GM18867 (cell line): ENCODE results near the gene FBLIM1.
A peak's percentile ranks its signal among the peaks of the same experiment; 100 is the strongest.
"Not testable (repeated sequence)": the region's sequence is repeated elsewhere in the genome, so short reads cannot be mapped to it uniquely, and the experiment has no call there.

ENCODE experiments used
- ATAC-seq: cut with Tn5 transposase; IDR thresholded peaks from one replicate; pipeline ENCODE4 v1.9.1; 2021; ENCODE audit warnings: mild to moderate bottlenecking, moderate library complexity; ENCODE audit not compliant: unreplicated experiment

FBLIM1 gene

GRCh38 chr1:15803380-15803779 lies 44.8 kb downstream of the FBLIM1 start:
- ATAC-seq, result no peak

- no peak for ATAC-seq
Observed at GRCh38 chr1:15804060-15804459, 45.5 kb downstream of the FBLIM1 start.

GRCh38 chr1:15807121-15807520 lies 48.5 kb downstream of the FBLIM1 start:
- no peak for ATAC-seq

DNA sequence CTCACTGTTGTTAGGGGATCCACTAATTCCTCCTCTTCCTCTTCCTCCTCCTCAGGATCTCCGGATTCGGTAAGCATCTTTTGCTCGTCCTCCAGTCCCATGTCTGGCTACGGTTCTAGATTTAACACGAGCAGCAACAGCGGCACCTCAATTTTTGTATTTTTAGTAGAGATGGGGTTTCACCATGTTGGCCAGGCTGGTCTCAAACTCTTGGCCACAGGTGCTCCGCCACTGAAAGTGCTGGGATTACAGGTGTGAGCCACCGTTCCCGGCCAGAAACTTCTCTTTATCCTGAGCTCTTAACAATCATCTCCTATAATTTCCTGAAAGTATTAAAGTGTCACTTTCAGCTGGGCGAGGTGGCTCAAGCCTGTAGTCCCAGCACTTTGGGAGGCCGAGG lies 49.0 kb downstream of the FBLIM1 start, which contains the start of gene UQCRHL:
TSS of gene UQCRHL (minus strand) at position 101 of the 400 bp plus-strand sequence. CDS start at position 101, 0 bp downstream.
- not testable (repeated sequence) for ATAC-seq

DNA sequence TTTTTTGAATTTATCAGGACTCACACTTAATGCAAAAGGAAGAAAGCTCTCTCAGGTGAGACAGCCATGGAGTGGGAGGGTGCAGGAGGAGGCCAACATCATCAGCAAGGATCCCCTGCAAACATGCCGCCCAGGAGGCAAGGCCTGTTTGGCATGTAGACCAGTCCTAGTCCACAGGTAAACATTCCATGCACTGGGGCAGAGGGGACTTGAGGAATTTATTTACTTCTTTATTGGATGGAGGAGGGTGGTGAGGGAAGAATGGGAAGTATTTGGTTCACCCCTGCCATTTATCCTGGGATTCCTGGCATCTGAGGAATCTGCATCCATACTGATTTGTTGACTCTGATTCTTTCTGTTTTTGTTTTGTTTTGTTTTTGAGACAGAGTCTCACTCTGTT lies 50.4 kb downstream of the FBLIM1 start:
- ATAC-seq, result no peak

GRCh38 chr1:15810073-15810472 lies 51.5 kb downstream of the FBLIM1 start:
- no peak for ATAC-seq

DNA sequence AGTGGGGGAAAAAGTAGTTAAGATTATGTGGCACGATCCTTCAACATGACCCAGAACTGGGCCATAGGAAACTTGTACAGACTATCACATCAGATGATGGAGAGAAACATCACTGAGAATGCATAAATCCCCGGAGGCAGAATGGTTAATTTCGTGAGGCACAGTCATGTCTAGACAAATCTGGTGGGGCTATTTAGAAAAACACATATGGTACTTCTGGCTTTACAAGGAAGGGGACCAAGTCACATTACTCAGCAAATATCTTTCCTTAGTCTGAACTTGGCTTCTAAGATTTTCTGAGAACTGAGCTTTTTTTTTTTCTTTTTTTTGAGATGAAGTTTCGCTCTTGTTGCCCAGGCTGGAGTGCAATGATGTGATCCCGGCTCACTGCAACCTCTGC lies 58.1 kb downstream of the FBLIM1 start:
- ATAC-seq, result no peak

- no peak for ATAC-seq
Observed at GRCh38 chr1:15820478-15820877, 61.9 kb downstream of the FBLIM1 start.

DNA sequence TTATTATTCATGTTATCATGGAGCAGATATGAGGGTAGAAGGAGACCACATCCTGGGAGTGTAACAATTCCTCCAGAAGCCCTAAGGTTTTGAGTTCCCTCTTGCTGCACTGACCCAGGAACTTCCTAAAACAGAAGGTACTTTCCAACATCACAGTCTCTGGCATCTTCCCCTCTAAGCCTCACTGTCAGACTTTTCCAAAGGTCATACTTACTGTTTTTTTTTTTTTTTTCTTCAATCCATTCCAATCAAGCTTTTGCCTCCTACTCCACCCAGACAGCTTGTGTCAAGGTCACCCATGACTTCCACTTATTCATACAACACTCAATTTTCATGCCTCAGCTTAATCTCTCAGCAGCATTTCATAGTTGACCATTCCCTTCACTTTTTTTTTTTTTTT lies 67.2 kb downstream of the FBLIM1 start:
- ATAC-seq, result no peak

DNA sequence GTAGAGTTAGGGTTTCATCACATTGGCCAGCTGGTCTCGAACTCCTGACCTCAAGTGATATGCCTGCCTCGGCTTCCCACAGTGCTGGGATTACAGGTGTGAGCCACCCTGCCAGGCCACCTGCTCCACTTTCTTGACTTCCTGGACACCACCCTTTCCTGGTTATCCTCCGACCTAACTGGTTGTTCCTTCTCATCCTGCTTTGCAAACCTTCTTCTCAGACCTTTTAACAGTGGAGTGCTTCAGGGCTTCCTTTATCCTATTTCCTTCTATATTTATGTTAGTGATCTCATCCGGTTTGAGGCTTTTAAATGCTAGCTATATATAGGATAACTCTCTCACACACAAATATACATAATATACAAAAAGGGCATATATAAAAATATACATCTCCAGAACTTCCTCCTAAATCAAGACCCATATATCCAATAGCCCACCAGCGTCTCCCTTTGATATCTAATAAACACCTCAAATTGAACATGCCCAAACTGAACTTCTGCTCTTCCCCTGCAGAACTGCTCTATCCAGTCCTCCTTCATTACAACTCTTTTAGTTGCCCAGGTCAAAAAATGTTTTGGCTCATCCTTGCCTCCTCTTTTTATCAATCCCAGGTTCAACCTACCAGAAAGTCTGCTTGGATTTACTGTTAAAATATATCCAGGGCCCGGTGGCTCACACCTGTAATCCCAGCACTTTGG lies 68.4 kb downstream of the FBLIM1 start:
- no peak for ATAC-seq

DNA sequence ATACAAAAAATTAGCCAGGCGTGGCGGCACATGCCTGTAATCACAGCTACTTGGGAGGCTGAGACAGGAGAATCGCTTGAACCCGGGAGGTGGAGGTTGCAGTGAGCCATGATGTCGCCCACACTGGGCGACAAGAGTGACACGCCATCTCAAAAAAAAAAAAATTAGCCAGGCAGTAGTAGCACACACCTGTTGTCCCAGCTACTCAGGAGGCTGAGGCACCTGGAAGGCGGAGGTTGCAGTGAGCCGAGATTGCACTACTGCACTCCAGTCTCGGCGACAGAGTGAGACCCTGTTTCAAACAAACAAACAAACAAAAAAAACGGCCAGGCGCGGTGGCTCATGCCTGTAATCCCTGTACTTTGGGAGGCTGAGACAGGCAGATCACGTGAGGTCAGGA lies 69.0 kb downstream of the FBLIM1 start:
- not testable (repeated sequence) for ATAC-seq

GRCh38 chr1:15828931-15829330 lies 70.3 kb downstream of the FBLIM1 start:
- not testable (repeated sequence) for ATAC-seq

GRCh38 chr1:15830258-15830657 lies 71.7 kb downstream of the FBLIM1 start:
- ATAC-seq, result no peak

DNA sequence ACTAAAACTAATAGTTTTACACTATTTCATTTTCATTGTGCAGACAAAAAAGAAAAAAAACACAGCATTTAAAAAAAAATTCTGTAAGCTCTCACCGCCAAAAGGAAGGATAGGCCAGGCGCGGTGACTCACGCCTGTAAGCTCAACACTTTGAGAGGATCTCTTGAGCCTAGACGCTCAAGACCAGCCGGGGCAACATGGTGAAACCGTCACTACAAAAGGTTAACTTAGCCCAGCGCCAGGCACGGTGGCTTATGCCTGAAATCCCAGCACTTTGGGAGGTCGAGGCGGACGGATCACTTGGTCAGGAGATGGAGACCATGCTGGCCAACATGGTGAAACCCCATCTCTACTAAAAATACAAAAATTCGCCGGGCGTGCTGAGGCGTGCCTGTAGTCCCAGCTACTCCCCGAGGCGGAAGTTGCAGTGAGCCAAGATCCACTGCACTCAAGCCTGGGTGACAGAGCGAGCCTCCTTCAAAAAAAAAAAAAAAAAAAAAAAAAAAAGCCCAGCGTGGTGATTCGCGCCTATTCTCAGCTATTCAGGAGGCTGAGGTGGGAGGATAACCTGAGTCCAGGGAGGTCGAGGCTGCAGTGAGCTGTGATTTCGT lies 74.6 kb downstream of the FBLIM1 start:
- ATAC-seq, result no peak

GRCh38 chr1:15833842-15834405 lies 75.3 kb downstream of the FBLIM1 start:
- no peak for ATAC-seq

DNA sequence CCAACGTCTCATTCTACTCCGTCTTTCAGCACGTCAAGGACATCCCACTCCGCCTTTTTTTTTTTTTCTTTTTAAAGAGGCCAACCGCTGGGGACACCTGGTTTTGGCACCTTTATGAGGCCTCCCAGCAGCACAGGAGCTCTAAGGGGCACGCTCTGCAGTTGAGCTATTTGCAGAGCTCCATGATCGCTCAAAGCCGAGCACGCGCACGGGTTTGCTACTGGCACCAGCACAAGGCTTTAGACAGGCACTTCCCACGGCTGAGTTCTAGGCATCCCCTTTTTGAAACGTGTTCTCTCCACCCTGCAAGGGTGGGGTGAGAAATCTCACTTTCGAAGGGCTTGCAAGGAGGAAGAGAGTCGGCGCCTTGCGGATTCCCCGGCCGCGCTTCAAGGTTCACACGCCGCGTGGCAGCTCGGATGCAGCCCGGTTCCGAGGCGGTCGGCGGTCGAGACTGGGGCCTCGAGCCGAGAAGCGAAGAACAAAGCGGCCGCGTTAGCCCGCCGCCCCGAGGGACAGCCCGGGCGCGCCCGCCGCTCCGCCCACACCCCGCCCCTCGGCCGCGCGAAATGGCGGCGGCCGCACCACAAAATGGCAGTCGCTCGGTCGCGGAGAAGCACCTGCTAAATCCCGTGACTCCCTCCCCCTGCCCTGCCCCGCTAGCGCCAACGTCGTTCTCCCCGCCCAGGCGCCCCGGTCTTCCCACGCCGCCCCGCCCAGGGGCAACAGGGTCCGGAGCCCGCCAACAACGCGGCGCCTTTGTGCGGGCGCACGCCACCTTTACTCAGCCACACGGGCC lies 76.0 kb downstream of the FBLIM1 start:
- peak; percentile 47 for ATAC-seq

DNA sequence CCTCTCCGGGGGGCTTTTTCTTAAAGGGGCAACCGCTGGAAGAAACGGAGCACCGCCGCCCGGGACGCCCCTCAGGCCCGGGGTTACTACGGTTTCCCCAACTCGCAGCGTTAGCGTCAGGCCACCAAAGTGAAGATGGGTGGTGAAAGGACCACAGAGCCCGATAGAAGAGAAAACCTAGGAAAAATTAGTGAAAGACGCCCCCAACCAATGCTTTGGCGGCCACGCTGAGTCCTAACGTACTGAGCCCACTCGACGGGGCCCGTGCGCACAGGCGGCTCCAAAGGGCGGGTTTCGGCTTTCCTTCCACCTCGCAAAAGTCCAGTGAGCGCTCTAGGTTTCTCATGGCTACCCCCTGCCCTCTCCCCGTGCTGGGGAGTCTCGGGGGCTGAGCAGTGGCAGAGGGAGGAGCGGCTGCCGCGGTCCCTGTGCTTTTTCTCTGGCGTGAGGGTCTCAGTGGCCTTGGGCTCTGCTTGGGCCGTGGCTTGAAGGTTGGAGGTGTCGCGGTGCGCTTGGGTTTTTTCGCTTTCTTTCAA lies 76.7 kb downstream of the FBLIM1 start:
- ATAC-seq, result peak; percentile 3

DNA sequence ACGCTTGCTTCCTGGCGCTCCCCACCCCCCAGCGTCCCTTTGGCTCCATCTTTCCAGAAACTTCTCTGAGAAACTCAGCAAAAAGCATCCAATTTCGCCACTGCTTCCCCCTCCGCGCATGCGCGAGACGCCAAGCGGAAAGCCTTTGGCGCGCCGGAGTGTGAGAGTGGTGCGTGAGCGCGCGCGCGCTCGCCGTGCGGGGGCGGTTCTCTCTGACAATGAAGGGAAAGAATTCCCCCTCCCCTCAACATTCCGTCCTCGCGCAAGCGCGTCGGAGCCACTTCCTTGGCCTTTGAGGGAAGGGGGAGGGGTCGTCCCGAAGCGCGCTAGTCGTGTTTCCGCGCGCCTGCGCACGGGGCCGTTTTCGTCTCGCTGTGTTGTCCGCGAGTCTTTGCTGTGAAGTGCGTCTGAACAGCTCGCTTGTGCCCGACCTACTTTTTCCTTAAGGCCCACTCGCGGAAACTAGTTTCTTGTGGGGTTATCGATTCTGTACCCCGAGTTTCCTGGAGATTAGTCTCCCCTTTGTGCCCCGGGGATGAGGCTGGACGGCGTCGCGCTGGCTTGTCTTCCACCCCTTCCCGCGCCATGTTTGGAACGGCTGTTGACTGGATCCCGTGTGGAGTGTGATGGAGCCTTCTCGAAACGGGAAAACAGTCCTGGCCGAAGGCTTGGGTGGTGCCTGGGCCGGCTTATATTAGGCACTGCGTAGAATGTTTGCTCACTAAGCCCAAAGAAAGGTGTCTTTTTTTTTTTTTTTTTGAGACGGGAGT lies 77.3 kb downstream of the FBLIM1 start:
- peak; percentile 52 for ATAC-seq
